Activated T-cell treated with anti-CD3 and anti-CD28 coated beads, Interleukin-2, amount 50 U/mL, for 1 hour (primary cell): Measurements from ENCODE around the gene MOGAT3.
"Not testable (repeated sequence)": the region's sequence is repeated elsewhere in the genome, so short reads cannot be mapped to it uniquely, and the experiment has no call there.

Experiments used
- DNase-seq: peaks from one replicate; pipeline ENCODE4 v3.0.0-alpha.2; 2020

MOGAT3 gene

DNA sequence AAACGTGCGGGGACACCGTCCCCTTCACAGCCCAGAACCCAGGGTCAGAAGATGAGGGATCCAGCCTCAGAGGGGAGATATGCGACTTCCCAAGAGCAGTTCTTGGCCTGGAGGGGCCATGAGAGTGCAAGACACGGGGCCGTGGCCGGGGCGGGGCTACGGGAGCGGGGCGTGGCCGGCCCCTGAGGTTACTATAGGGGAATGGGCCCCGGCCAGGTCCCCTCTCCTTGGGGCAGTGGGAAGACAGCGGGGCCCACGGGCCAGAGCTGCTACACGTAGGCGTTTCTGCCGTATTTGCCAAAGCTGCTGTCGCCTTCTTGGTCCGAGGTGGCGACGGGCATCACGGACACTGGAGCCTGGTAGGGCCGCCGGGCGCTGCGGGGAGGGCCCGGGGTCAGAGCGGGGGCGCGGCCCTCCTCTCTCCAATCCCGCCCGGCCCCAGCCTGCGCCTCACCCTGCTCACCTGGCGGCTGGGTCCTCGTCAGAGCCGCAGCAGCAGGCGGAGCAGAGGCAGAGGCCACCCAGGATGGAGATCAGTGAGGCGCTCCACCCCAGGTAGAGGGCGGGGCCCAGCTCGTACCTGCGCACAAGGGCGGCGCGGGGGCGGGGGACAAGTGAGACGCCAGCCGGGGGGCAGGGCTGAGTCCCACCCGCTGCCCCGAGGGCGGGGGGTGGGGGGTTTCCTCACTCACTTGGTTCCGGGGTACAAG lies 31.5 kb upstream of the MOGAT3 start:
- no peak for DNase-seq

DNA sequence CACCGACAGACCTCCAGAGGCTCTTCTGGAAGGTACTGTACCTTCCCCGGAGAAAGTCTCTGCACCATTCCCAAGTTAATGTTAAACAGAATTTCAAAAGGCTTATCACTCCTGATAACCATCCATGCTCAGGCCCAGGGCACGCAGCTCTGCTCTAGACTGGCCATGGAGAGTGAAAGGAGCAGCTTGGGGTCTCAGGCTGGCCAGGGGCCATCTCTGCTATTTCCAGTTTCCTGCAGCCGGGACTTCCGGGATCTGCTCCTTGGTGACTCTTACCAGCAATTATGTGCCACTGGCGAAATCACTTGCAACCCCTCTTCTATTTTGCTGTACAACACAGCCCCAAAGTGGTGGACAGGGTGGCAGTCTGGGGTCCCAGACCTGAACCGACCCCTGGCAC lies 30.8 kb upstream of the MOGAT3 start:
- no peak for DNase-seq

DNA sequence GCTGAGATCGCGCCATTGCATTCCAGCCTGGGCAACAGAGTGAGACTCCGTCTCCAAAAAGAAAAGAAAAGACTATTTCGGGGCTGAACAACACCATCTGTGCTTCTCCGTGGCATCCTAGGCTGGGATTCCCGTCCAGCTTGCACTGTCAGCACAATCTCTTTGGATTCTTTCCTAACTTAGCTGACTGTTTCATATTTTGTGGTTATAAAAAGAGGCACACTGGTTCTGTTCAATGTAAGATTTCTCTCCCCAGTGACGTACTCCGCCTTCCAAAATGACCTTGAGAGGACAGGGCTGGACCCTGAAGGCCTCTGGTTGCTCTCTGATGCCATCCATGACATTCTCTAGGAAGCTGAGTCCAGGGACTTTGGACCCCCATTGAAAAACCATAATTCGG lies 25.9 kb upstream of the MOGAT3 start:
- DNase-seq: no peak

DNA sequence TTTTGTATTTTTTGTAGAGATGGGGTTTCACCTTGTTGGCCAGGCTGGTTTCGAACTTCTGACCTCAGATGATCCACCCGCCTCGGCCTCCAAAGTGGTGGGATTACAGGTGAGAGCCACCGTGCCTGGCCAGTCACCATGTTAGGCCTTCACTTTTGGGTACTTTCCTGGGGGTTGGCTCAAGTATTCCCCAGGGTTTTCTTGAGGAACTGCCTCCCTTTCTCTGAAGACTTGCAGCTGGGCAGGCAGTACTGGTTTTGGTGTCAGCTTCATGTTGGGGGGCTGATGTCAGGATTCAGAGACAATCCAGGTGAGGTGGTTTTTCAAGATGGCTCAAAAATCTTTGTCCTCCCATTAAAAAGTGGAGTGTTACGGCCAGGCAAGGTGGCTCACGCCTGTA lies 24.8 kb upstream of the MOGAT3 start:
- no peak for DNase-seq

DNA sequence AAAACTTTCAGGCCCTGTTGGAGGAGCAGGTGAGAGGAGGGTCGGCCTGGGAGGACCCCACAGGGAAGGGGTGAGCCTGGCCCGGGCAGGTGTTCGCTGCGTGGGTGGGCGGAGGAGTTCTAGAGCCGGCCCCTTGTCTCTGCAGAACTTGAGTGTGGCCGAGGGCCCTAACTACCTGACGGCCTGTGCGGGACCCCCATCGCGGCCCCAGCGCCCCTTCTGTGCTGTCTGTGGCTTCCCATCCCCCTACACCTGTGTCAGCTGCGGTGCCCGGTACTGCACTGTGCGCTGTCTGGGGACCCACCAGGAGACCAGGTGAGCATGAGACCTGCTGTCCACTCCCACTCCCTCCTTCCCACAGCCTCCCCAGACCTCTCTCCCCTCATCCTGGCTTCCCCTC lies 22.7 kb upstream of the MOGAT3 start:
- DNase-seq: no peak

DNA sequence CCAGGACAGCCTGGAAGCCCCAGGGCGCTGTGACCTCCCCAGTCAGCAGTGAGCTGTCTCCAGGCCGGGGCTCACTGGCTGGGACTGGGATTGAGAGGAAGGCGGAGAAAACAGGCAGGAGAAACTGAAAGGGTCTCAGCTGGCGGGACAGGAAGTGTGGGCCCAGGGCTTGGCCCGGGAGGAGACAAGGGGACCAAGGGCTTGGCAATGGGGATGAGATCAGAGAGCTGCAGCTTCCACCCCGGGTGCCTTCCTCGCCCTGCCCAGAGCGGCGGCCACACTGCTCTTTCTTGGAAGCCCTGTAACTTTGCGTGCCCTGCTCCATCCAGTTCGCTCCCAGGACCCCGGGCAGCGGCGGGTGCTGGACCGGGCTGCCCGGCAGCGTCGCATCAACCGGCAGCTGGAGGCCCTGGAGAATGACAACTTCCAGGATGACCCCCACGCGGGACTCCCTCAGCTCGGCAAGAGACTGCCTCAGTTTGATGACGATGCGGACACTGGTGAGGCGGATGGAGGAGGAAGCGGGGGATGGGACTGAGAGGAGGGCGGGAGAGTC lies 21.5 kb upstream of the MOGAT3 start:
- DNase-seq: no peak

DNA sequence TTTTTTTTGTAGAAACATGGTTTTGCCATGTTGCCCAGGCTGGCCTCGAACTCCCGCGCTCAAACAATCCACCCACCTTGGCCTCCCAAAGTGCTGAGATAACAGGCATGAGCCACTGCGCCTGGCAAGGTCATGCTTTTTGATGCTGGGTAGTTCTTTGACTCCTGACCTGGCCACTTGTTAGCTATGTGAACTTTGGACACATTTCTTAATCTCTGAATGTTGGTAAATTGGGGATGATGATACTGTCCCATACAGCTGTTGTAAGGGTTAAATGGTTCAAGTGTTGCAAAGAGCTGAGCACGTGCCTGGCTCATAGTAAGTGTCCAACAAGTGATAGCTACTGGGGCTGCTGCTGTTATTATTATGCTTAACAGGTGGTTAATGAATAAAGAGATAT lies 19.5 kb upstream of the MOGAT3 start:
- DNase-seq: no peak

DNA sequence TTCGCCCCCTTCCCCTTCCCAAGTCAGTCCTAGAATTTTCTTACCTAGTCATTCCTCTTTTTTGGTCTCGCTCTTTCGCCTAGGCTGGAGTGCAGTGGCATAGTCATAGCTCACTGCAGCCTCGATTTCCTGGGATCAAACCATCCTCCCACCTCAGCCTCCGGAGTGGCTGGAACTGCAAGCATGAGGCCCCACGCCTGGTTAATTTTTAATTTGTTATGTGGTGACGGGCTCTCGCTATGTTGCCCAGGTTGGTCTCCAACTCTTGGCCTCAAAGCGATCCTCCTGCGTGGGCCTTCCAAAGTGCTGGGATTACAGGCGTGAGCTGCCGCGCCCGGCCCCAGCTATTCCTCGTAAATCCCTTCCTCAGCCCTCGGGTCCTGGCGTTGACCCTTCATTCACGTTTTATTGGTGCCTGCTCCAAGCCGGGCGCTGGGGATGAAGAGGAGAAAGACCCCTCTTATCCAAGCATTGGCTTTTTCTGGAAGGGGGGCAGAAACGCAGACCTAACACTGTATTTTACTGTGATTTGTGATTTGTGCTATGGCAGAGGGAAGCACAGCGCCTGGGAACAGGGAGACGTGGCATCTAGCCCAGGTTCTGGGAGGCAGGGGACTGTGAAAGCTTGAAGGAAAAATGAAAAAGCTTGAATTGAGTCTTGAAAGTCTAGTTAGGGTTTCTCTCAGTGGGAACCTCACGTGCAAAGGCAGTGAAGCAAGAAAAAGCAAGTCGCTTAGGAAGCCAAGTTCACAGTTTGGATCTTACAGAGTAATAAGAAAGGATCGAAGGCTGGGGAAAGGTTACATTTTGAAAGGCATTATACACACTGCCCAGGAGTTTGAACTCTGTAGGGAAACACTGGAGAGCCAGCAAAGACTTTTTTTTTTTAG lies 17.6 kb upstream of the MOGAT3 start:
- no peak for DNase-seq

DNA sequence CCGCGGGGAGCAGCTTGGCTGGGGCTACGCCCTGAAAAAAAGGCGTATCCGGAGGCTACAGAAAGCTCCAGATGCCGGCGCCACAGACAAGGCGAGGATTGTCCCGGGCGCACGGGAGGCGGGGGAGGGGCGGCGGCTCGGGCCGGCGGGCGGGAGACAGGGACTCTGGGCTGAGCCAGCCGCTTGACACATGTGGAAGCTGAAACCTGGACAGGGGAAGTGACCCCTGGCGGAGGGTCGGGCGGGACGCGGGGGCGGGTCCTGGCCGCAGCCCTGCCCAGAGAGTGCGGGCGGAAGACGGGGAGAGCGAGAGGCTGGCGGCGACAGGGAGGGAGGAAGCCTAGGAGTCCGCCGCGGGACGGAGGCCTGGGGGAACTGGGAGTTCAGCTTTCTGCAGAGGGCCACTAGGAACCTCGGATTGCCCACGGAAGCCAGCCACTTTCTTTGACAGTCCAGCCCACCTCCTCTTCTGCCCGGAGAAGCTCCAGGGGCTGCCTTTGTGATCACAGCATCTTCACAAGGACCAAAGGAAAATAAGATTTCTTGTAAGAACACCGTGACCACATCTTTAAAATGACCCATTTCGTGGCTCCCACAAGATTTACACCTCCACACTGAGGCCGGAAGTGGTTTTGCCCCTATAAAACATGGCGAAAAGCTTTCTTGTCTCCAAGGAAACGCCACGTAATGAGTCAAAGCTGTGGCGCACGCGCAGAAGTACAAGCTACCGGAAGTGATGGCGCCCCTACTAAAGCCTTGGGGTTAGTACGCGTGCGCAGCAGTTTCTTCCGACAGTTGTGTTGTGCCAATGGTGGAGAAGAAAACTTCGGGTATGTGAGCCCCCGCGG lies 16.8 kb upstream of the MOGAT3 start, which contains the start of the genes PLOD3 and ZNHIT1:
Gene PLOD3 (minus strand): TSS at position 194 of the 848 bp plus-strand sequence. CDS start 307 bp downstream, outside the sequence.
Gene ZNHIT1 (plus strand): TSS at position 778 of the 848 bp plus-strand sequence. CDS start 31 bp downstream, at position 809.
- peak; percentile 91 for DNase-seq

DNA sequence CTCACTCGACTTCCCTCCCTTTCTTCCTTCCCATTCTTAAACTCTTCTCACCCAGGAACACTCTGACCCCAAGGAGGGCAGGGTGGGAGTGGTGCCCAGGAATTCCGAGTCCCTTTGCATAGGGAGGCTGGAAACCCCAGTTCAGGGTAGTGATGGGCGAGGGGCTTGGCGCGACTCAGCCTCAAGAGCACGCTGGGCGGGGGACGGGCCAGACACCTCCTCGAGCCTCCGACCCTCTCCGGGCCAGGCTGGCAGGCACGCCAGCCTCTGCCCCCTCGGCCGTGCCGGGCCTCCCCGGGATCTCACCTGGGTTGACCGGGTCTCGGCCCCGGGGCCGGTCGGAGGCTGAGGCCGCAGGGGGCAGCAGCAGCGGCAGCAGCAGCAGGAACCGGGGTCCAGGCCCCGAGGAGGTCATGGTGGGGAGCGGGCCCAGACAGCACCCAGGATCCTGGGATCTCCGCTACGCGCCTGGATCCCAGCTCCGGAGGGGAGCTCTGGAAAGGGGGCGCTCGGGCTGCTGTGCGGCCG lies 16.1 kb upstream of the MOGAT3 start:
- no peak for DNase-seq

DNA sequence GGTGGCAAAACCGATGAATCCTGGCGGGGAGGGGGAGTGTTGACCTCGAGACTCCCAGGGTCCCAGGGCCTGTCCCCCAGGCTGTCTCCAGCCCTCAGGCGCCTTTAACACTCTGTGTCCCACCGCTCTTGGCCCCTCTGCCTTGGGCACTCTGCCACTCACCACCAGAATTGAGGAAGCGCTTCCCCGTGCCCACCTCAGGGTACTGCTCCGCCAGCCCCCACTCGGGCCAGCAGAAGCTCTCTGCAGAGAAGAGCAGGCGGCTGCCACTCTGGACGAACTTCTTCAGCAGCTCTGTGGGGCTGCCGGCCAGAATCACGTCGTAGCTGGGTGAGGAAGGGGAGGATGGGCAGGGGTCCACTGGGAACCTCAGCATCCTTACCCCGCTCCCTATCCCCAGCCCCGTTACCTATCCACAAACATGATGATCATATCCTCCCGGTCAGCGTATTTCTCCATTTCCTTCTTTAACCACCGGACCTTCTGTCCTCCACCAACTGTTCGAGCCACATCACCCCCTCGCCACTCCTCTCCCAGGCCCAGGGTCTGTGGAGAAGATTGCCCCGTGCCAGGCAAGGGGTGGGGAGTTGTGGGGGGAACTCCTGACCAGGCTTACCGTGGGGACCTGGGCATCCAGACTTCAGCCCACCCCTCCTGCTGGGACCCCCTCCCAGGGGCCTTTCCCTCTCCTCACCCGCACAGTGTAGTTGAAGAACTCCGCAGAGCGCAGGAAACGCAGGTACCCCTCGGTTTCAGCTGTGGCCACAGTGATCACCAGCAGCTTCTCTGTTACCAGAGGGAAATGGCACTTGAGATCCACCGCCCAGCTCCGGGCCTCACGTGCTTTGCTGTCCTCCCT lies 15.4 kb upstream of the MOGAT3 start:
- DNase-seq: no peak

DNA sequence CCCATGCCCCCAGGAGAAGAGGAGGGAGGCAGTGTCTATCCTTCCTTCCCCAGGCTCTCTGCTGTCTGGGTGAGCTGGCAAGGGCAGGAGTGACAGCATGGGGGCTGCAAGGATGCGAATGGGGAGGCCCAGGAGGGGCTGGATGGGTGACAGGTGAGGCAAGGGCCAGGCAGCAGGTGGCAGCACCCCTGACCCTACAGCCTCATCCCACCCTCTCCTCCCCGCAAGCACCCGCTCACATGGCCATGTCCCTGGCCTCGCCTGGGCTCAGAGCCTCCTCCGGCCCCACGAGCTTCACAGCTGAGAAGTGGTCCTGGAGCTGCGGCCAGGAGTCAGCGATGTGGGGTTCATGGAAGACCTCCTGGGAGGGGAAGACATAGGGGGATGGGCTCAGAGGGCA lies 11.2 kb upstream of the MOGAT3 start:
- DNase-seq: no peak

DNA sequence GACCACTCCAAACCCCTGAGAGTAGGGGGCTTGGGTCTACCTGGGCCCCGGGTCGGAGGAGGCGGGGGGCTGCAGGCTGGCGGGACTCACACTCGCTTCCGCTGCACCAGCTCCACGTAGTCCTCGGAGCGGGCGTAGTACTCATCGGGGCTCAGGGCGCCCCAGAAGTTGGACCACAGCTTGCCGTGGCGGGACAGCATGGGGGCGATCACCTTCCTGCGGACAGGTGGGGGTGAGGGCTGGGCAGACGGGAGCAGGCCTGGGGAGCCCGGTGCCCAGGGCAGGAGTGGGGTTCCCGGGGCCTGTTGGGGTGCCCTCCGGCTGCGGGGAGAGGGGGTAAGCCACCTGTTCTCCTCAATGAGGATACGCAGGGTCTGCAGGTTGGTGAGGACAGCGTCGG lies 10.7 kb upstream of the MOGAT3 start:
- no peak for DNase-seq

DNA sequence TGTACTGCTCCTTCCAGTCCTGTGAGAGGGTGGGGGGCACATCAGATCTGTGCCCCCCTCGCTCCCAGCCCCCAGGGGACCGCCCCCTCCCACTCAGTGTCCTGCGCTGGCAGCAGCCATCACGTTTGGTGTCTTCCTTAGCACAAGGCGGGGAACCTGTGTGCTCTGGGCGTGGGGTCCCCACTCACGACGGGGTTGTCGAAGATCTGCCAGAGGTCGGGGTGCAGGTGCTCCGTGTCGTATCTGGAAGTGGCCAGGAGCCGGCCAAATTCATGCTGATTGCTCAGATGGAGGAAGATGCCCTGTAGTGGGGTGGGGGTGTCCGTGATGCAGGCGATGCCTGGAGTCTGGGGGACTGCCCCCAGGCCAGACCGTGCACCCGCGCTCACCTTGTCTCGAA lies 9.3 kb upstream of the MOGAT3 start:
- no peak for DNase-seq

DNA sequence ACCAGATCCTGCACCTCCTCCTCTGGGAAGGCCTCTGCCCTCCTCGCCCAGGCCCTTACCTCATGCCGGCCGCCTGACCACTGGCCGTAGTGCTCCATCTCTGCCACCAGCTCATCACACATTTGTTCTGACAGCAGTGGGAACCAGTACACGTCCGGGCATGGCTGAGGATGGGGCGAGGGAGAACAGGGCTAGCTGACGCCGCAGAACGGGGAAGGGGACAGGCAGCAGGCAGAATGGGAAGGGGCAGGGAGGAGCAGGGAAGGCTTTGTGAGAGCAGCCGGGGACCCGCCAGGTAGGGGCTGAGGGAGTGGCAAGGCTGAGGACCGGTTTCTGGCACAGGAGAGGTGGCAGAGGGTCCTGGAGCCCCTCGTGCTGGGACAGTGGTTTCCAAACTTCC lies 8.0 kb upstream of the MOGAT3 start:
- no peak for DNase-seq

DNA sequence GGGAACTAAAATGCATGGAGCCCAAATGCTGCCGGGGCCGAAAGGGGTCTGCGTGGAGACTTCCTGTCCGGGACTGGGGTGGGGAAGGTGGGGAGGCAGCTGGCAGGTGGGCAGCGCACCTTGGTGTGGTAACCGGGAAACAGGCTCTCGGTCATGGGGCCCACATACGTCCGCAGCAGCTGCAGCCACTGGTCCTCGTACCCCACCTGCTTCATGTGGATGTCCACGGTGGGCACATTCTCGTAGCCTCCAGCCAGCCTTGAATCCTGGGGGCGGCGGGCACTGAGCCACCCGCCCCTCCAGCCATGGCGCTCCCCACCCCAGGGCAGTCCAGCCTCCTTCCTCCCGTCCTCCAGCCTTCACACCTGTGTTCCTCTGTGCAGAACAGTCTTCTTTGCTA lies 6.6 kb upstream of the MOGAT3 start:
- no peak for DNase-seq

DNA sequence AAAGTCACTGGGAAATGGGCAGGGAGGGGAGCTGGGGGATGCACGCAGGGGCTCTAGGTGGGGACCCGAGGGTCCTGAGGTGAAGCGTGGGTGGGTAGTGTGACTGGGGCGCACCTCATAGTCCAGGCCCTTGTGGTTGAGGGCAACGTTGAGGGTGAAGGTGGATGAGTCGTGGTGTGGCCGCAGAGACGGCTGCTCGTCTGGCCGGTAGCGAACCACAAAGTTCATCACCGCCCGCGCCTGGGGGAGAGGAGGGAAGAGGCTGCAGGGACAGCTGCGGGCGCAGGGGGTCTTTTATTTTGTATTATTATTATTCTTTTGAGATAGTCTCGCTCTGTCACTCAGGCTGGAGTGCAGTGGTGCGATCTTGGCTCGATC lies 5.8 kb upstream of the MOGAT3 start:
- DNase-seq: no peak

DNA sequence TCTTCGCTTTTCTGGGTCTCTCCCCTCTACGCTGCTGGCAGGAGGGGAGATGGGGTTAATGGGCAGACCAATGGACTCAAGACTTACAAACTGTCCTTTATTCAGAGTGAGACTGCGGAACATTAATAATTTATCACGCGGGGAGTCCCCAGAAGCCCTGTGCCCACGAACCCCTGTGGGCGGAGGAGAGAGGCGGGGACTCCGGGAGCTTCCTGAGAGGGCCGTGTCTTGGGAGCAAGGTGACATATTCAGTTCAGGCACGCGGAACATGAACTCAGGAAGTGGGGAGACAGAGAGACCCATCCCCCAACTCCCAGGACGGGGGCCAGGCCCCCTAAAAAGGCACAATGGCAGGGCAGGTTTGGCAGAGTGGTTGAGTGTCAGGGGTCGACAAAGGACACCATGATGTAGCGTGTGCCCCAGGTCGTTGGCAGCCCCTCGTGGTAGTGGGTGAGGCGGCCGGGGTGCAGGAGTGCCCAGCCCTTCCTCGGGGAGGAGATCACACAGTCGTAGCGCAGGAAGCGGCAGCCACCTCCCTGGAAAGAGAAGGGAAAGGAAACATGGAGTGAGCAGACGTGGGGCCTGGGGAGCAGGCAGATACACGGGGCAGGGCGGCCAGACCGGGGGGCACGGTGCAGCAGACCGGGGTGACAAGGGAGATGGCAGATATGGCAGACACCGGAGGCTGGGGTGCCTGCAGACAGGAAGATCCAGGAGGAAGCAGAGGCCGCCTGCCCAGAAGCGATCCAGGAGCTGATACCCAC lies 5.2 kb upstream of the MOGAT3 start:
- DNase-seq: no peak

DNA sequence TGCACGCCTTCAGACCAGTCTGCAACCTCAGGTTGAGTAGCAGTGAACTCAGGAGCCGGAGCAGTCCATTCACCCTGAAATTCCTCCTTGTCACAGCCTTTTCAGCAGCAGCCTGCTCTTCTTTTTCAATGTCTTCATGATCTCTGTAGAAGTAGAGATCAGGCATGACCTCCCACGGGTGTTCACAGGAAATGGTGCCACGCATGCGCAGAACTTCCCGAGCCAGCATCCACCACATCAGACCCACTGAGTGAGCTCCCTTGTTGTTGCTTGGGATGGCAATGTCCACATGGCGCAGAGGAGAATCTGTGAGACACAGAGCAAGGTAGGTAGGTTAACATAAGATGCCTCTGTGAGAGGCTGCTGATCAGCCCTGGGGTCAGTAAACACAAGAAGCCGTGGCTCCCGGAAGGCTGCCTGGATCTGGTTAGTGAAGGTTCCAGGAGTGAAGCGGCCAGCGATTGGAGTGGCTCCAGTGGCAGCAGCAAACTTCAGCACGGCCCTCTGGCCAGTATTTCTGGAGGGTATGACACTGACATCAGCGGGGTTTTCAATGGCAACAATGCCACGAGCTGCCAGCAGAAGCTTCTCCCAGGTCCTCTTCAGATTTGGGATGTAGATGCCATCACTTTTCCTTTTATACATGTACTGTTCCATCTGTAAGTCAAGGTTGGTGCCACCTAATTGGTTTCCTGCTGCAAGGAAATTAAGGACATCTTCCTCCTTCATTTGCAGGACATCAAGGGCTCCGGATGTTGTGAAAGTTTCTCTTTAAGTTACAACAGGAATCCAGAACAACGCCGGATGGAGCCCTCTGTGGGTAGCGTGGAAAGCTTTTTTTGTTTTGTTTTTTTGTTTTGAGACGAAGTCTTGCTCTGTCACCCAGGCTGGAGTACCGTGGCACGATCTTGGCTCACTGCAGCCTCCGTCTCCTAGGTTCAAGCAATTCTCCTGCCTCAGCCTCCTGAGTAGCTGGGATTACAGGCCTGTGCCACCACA lies 3.2 kb upstream of the MOGAT3 start:
- DNase-seq: not testable (repeated sequence)

DNA sequence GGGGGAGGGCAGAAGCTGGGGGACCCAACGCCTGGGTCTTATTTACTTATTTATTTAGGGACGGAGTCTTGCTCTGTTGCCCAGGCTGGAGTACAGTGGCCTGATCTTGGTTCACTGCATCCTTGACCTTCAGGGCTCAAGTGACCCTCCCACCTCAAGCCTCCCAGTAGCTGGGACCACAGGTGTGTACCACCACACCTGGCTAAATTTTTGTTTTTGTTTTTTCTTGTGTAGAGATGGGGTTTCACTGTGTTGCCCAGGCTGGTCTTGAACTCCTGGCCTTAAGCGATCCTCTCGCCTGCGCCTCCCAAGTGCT lies 1.7 kb upstream of the MOGAT3 start:
- DNase-seq: no peak
